Dedifferentiated amniotic fluid mesenchymal stem cell (primary cell): ENCODE measurements around the gene DNAJC16.
"Not testable (repeated sequence)": the region's sequence is repeated elsewhere in the genome, so short reads cannot be mapped to it uniquely, and the experiment has no call there.

Experiments
- DNase-seq: peaks from one replicate; pipeline ENCODE4 v3.0.0-alpha.2; 2016; ENCODE audit errors: extremely low spot score

Gene DNAJC16

GRCh38 chr1:15526490-15527339 lies at the start of gene DNAJC16:
Gene DNAJC16, plus strand, starts transcription at chr1:15526848. Its CDS starts 2,258 bp downstream, at chr1:15529106.
- DNase-seq: peak; percentile 99

GRCh38 chr1:15476927-15477326 lies 49.7 kb upstream of the DNAJC16 start:
- DNase-seq: no peak

- no peak for DNase-seq
These were observed 48.9 kb upstream of the DNAJC16 start for GRCh38 chr1:15477646-15478212.

- no peak for DNase-seq
These were observed 46.8 kb upstream of the DNAJC16 start for GRCh38 chr1:15479654-15480347.

GRCh38 chr1:15482455-15482854 lies 44.2 kb upstream of the DNAJC16 start:
- not testable (repeated sequence) for DNase-seq

GRCh38 chr1:15482983-15483543 lies 43.6 kb upstream of the DNAJC16 start:
- not testable (repeated sequence) for DNase-seq

- no peak for DNase-seq
These were observed 42.7 kb upstream of the DNAJC16 start for GRCh38 chr1:15483971-15484370.

GRCh38 chr1:15484443-15484842 lies 42.2 kb upstream of the DNAJC16 start:
- DNase-seq: not testable (repeated sequence)

- no peak for DNase-seq
These were observed 41.0 kb upstream of the DNAJC16 start for GRCh38 chr1:15485636-15486035.

GRCh38 chr1:15486844-15487610 lies 39.6 kb upstream of the DNAJC16 start:
- DNase-seq: not testable (repeated sequence)

GRCh38 chr1:15488371-15488770 lies 38.3 kb upstream of the DNAJC16 start:
- no peak for DNase-seq

GRCh38 chr1:15489052-15489736 lies 37.5 kb upstream of the DNAJC16 start:
- no peak for DNase-seq

- not testable (repeated sequence) for DNase-seq
These were observed 35.6 kb upstream of the DNAJC16 start for GRCh38 chr1:15491010-15491409.

GRCh38 chr1:15492596-15492995 lies 34.1 kb upstream of the DNAJC16 start:
- no peak for DNase-seq

- DNase-seq: no peak
These were observed 32.7 kb upstream of the DNAJC16 start for GRCh38 chr1:15493869-15494390.

GRCh38 chr1:15500184-15501178 lies 26.2 kb upstream of the DNAJC16 start:
- DNase-seq: no peak

- no peak for DNase-seq
These were observed 25.2 kb upstream of the DNAJC16 start for GRCh38 chr1:15501208-15502032.

GRCh38 chr1:15504436-15504835 lies 22.2 kb upstream of the DNAJC16 start:
- no peak for DNase-seq

GRCh38 chr1:15506831-15507230 lies 19.8 kb upstream of the DNAJC16 start:
- DNase-seq: no peak
